ENCODE results near the gene AGBL4. TPM values are rescaled to one million over a fixed set of nuclear protein-coding genes. Genes with fewer than 3 reads are reported as not detected.

AGBL4 gene
- total RNA-seq, 1 donor = 0.10 TPM

GRCh38 chr1:49416758-49417157 is 607.0 kb downstream of the AGBL4 start:
- Histone ChIP-seq H3K9me3 (ENCODE audit: low read depth, low read length) (no peaks in the 10 kb centered on the region), H3K4me3 (ENCODE audit: low read length) (no peak overlapping the region), H3K4me1 (ENCODE audit: insufficient read depth, low read length) (no peaks in the 10 kb centered on the region), H3K27me3 (ENCODE audit: insufficient read depth, low read length) (no peaks in the 10 kb centered on the region)

- no peaks in the 10 kb centered on the region for H3K9me3 ChIP-seq (ENCODE audit: low read depth, low read length)
- H3K27me3 ChIP-seq (ENCODE audit: insufficient read depth, low read length) = no peaks in the 10 kb centered on the region
- H3K4me1 ChIP-seq (ENCODE audit: insufficient read depth, low read length) = no peaks in the 10 kb centered on the region
- no peak overlapping the region for H3K4me3 ChIP-seq (ENCODE audit: low read length)
Measured at GRCh38 chr1:49408346-49408745, 615.4 kb downstream of the AGBL4 start.

GRCh38 chr1:49397086-49397485 is 626.7 kb downstream of the AGBL4 start:
- no peaks in the 10 kb centered on the region for H3K9me3 ChIP-seq (ENCODE audit: low read depth, low read length)
- no peaks in the 10 kb centered on the region for H3K4me1 ChIP-seq (ENCODE audit: insufficient read depth, low read length)
- H3K4me3 ChIP-seq (ENCODE audit: low read length) = no peak overlapping the region
- no peaks in the 10 kb centered on the region for H3K27me3 ChIP-seq (ENCODE audit: insufficient read depth, low read length)

GRCh38 chr1:49394200-49394599 is 629.6 kb downstream of the AGBL4 start:
- Histone ChIP-seq H3K9me3 (ENCODE audit: low read depth, low read length) (no peaks in the 10 kb centered on the region), H3K4me1 (ENCODE audit: insufficient read depth, low read length) (no peaks in the 10 kb centered on the region), H3K27me3 (ENCODE audit: insufficient read depth, low read length) (no peaks in the 10 kb centered on the region), H3K4me3 (ENCODE audit: low read length) (no peak overlapping the region)

- Histone ChIP-seq H3K4me1 (ENCODE audit: insufficient read depth, low read length) (no peaks in the 10 kb centered on the region), H3K4me3 (ENCODE audit: low read length) (no peak overlapping the region), H3K27me3 (ENCODE audit: insufficient read depth, low read length) (no peaks in the 10 kb centered on the region)
Measured at GRCh38 chr1:49389699-49390098, 634.1 kb downstream of the AGBL4 start.

GRCh38 chr1:49364676-49365075 is 659.1 kb downstream of the AGBL4 start:
- H3K9me3 ChIP-seq (ENCODE audit: low read depth, low read length) = no peaks in the 10 kb centered on the region
- H3K27me3 ChIP-seq (ENCODE audit: insufficient read depth, low read length) = no peaks in the 10 kb centered on the region
- H3K4me3 ChIP-seq (ENCODE audit: low read length) = no peak overlapping the region
- no peaks in the 10 kb centered on the region for H3K4me1 ChIP-seq (ENCODE audit: insufficient read depth, low read length)

More at GRCh38 chr1:49389699-49390098, 634.1 kb downstream of the AGBL4 start:
- H3K9me3 ChIP-seq (ENCODE audit: low read depth, low read length) = no peaks in the 10 kb centered on the region

GRCh38 chr1:49363628-49364027 is 660.1 kb downstream of the AGBL4 start:
- Histone ChIP-seq H3K9me3 (ENCODE audit: low read depth, low read length) (no peaks in the 10 kb centered on the region), H3K27me3 (ENCODE audit: insufficient read depth, low read length) (no peaks in the 10 kb centered on the region), H3K4me1 (ENCODE audit: insufficient read depth, low read length) (no peaks in the 10 kb centered on the region), H3K4me3 (ENCODE audit: low read length) (no peak overlapping the region)

- Histone ChIP-seq H3K27me3 (ENCODE audit: insufficient read depth, low read length) (no peaks in the 10 kb centered on the region), H3K4me1 (ENCODE audit: insufficient read depth, low read length) (no peaks in the 10 kb centered on the region), H3K9me3 (ENCODE audit: low read depth, low read length) (no peaks in the 10 kb centered on the region), H3K4me3 (ENCODE audit: low read length) (no peak overlapping the region)
Measured at GRCh38 chr1:49358036-49358435, 665.7 kb downstream of the AGBL4 start.

GRCh38 chr1:49356594-49356993 is 667.2 kb downstream of the AGBL4 start:
- no peaks in the 10 kb centered on the region for H3K27me3 ChIP-seq (ENCODE audit: insufficient read depth, low read length)

GRCh38 chr1:49351768-49352167 is 672.0 kb downstream of the AGBL4 start:
- Histone ChIP-seq H3K4me1 (ENCODE audit: insufficient read depth, low read length) (no peaks in the 10 kb centered on the region), H3K27me3 (ENCODE audit: insufficient read depth, low read length) (no peaks in the 10 kb centered on the region), H3K9me3 (ENCODE audit: low read depth, low read length) (no peaks in the 10 kb centered on the region), H3K4me3 (ENCODE audit: low read length) (no peak overlapping the region)

More at GRCh38 chr1:49356594-49356993, 667.2 kb downstream of the AGBL4 start:
- H3K4me1 ChIP-seq (ENCODE audit: insufficient read depth, low read length) = no peaks in the 10 kb centered on the region
- no peak overlapping the region for H3K4me3 ChIP-seq (ENCODE audit: low read length)
- H3K9me3 ChIP-seq (ENCODE audit: low read depth, low read length) = no peaks in the 10 kb centered on the region

GRCh38 chr1:49346767-49347349 is 676.9 kb downstream of the AGBL4 start:
- Histone ChIP-seq H3K4me1 (ENCODE audit: insufficient read depth, low read length) (no peaks in the 10 kb centered on the region), H3K9me3 (ENCODE audit: low read depth, low read length) (peaks cover 4% of the 10 kb centered on the region), H3K27me3 (ENCODE audit: insufficient read depth, low read length) (no peaks in the 10 kb centered on the region), H3K4me3 (ENCODE audit: low read length) (no peak overlapping the region)

GRCh38 chr1:49340576-49340975 is 683.2 kb downstream of the AGBL4 start:
- Histone ChIP-seq H3K27me3 (ENCODE audit: insufficient read depth, low read length) (no peaks in the 10 kb centered on the region), H3K4me3 (ENCODE audit: low read length) (no peak overlapping the region), H3K9me3 (ENCODE audit: low read depth, low read length) (peaks cover 4% of the 10 kb centered on the region), H3K4me1 (ENCODE audit: insufficient read depth, low read length) (no peaks in the 10 kb centered on the region)

- Histone ChIP-seq H3K4me3 (ENCODE audit: low read length) (no peak overlapping the region), H3K9me3 (ENCODE audit: low read depth, low read length) (no peaks in the 10 kb centered on the region), H3K4me1 (ENCODE audit: insufficient read depth, low read length) (no peaks in the 10 kb centered on the region), H3K27me3 (ENCODE audit: insufficient read depth, low read length) (no peaks in the 10 kb centered on the region)
Measured at GRCh38 chr1:49339043-49339442, 684.7 kb downstream of the AGBL4 start.

- Histone ChIP-seq H3K27me3 (ENCODE audit: insufficient read depth, low read length) (no peaks in the 10 kb centered on the region), H3K9me3 (ENCODE audit: low read depth, low read length) (no peaks in the 10 kb centered on the region), H3K4me1 (ENCODE audit: insufficient read depth, low read length) (no peaks in the 10 kb centered on the region), H3K4me3 (ENCODE audit: low read length) (no peak overlapping the region)
Measured at GRCh38 chr1:49337251-49337650, 686.5 kb downstream of the AGBL4 start.

GRCh38 chr1:49333906-49334305 is 689.8 kb downstream of the AGBL4 start:
- Histone ChIP-seq H3K4me3 (ENCODE audit: low read length) (no peak overlapping the region), H3K9me3 (ENCODE audit: low read depth, low read length) (no peaks in the 10 kb centered on the region), H3K27me3 (ENCODE audit: insufficient read depth, low read length) (no peaks in the 10 kb centered on the region), H3K4me1 (ENCODE audit: insufficient read depth, low read length) (no peaks in the 10 kb centered on the region)

GRCh38 chr1:49331066-49331852 is 692.5 kb downstream of the AGBL4 start:
- Histone ChIP-seq H3K4me1 (ENCODE audit: insufficient read depth, low read length) (no peaks in the 10 kb centered on the region), H3K27me3 (ENCODE audit: insufficient read depth, low read length) (no peaks in the 10 kb centered on the region), H3K4me3 (ENCODE audit: low read length) (no peak overlapping the region), H3K9me3 (ENCODE audit: low read depth, low read length) (no peaks in the 10 kb centered on the region)

All from mononuclear cell (primary cell).